ENCODE data around the gene ALDH1L1.

ALDH1L1 gene

GRCh38 chr3:126191246-126191645 lies 10.9 kb upstream of the ALDH1L1 start:
- DNase-seq = no peak

GRCh38 chr3:126187920-126188319 lies 7.5 kb upstream of the ALDH1L1 start:
- DNase-seq = no peak

- DNase-seq = no peak
Observed at GRCh38 chr3:126186749-126187148, 6.4 kb upstream of the ALDH1L1 start.

- no peak for DNase-seq
Observed at GRCh38 chr3:126186271-126186670, 5.9 kb upstream of the ALDH1L1 start.

- no peak for DNase-seq
Observed at GRCh38 chr3:126184465-126185000, 4.1 kb upstream of the ALDH1L1 start.

GRCh38 chr3:126181398-126181725 lies 976 bp upstream of the ALDH1L1 start:
- DNase-seq = no peak

- peak; percentile 73 for DNase-seq
Observed at GRCh38 chr3:126179825-126180476, 435 bp downstream of the ALDH1L1 start.

GRCh38 chr3:126170073-126170777 lies 10.2 kb downstream of the ALDH1L1 start:
- DNase-seq = no peak

GRCh38 chr3:126167566-126167965 lies 12.8 kb downstream of the ALDH1L1 start:
- DNase-seq = no peak

GRCh38 chr3:126166009-126166408 lies 14.4 kb downstream of the ALDH1L1 start:
- DNase-seq = no peak

- no peak for DNase-seq
Observed at GRCh38 chr3:126161309-126161708, 19.1 kb downstream of the ALDH1L1 start.

GRCh38 chr3:126160243-126161210 lies 19.9 kb downstream of the ALDH1L1 start:
- no peak for DNase-seq

- DNase-seq = no peak
Observed at GRCh38 chr3:126159476-126159875, 20.9 kb downstream of the ALDH1L1 start.

GRCh38 chr3:126158912-126159454 lies 21.4 kb downstream of the ALDH1L1 start:
- DNase-seq = no peak

- DNase-seq = peak; percentile 36
Observed at GRCh38 chr3:126158016-126158911, 22.1 kb downstream of the ALDH1L1 start.

- DNase-seq = no peak
Observed at GRCh38 chr3:126157083-126157768, 23.2 kb downstream of the ALDH1L1 start.

GRCh38 chr3:126156468-126156867 lies 23.9 kb downstream of the ALDH1L1 start:
- DNase-seq = no peak

- DNase-seq = no peak
Observed at GRCh38 chr3:126155819-126156218, 24.6 kb downstream of the ALDH1L1 start.

- no peak for DNase-seq
Observed at GRCh38 chr3:126155280-126155640, 25.1 kb downstream of the ALDH1L1 start.

- no peak for DNase-seq
Observed at GRCh38 chr3:126154391-126155279, 25.8 kb downstream of the ALDH1L1 start.
